HEK293 (cell line): Measurements from ENCODE around the gene SNRNP40.

Experiments
- CTCF ChIA-PET: fragments of 350-600 bp; formaldehyde crosslinking; extraction: SDS; loops from one replicate; lab custom pipeline; 2021; ENCODE audit warnings: antibody characterized with exemption; lab: Yijun Ruan, JAX
- POLR2A ChIA-PET: fragments of 300-600 bp; formaldehyde crosslinking; extraction: SDS; loops from one replicate; lab custom pipeline; 2020; ENCODE audit warnings: antibody characterized with exemption, inconsistent platforms; lab: Yijun Ruan, JAX
- H3K27ac ChIP-seq: fragments of 200-500 bp; sonication (Bioruptor generic); 2 replicates; pipeline ENCODE4 v1.5.1; 2014; ENCODE audit warnings: low read depth, low read length, control low read depth, inconsistent platforms; ENCODE audit errors: extremely low read depth
- H3K36me3 ChIP-seq, 2 experiments: fragments of 200-500 bp in 1 of 2; sonication (Bioruptor generic) in 1 of 2; 1 replicate in 1 of 2; 2 replicates in 1 of 2; pipeline ENCODE4 v1.5.1; 2014 to 2017; ENCODE audit warnings: inconsistent platforms in 2 of 2, low read length in 2 of 2; ENCODE audit not compliant: control insufficient read depth in 2 of 2, insufficient read depth in 1 of 2
- H3K4me1 ChIP-seq: fragments of 200-500 bp; sonication (Bioruptor generic); 2 replicates; pipeline ENCODE4 v1.5.1; 2014; ENCODE audit warnings: mild to moderate bottlenecking, low read length, inconsistent platforms; ENCODE audit not compliant: control insufficient read depth, insufficient read depth
- H3K4me3 ChIP-seq: 2 replicates; pipeline ENCODE4 v1.5.1; 2011; ENCODE audit warnings: low read depth, mild to moderate bottlenecking, control low read depth, low read length, moderate library complexity
- H3K9me3 ChIP-seq: fragments of 200-500 bp; sonication (Bioruptor generic); 2 replicates; pipeline ENCODE4 v1.5.1; 2014; ENCODE audit warnings: low read depth, low read length, inconsistent platforms; ENCODE audit not compliant: control insufficient read depth, insufficient read depth
- EGR2 ChIP-seq: fragments of 450-650 bp; formaldehyde crosslinking; IDR thresholded peaks from 2 replicates; pipeline ENCODE4 v1.5.1; 2016; ENCODE audit warnings: low read depth, missing biosample characterization, missing genetic modification characterization
- GLIS1 ChIP-seq: fragments of 450-650 bp; formaldehyde crosslinking; IDR thresholded peaks from 2 replicates; pipeline ENCODE4 v1.5.1; 2016; ENCODE audit warnings: missing biosample characterization, missing genetic modification characterization
- KLF7 ChIP-seq: fragments of 450-650 bp; formaldehyde crosslinking; IDR thresholded peaks from 2 replicates; pipeline ENCODE4 v1.5.1; 2016; ENCODE audit warnings: missing biosample characterization, missing genetic modification characterization, borderline replicate concordance
- KLF8 ChIP-seq: fragments of 450-650 bp; formaldehyde crosslinking; IDR thresholded peaks from 2 replicates; pipeline ENCODE4 v1.5.1; 2016; ENCODE audit warnings: missing biosample characterization, missing genetic modification characterization
- ZBTB20 ChIP-seq: fragments of 450-650 bp; formaldehyde crosslinking; IDR thresholded peaks from 2 replicates; pipeline ENCODE4 v1.5.1; 2016; ENCODE audit warnings: missing biosample characterization, missing genetic modification characterization
- ZNF10 ChIP-seq: fragments of 450-650 bp; formaldehyde crosslinking; IDR thresholded peaks from 2 replicates; pipeline ENCODE4 v1.5.1; 2017; ENCODE audit warnings: missing biosample characterization, missing genetic modification characterization
- ZNF155 ChIP-seq: fragments of 450-650 bp; formaldehyde crosslinking; IDR thresholded peaks from 2 replicates; pipeline ENCODE4 v1.5.1; 2016; ENCODE audit warnings: missing biosample characterization, missing genetic modification characterization
- ZNF16 ChIP-seq: fragments of 450-650 bp; formaldehyde crosslinking; IDR thresholded peaks from 2 replicates; pipeline ENCODE4 v1.5.1; 2016; ENCODE audit warnings: low read depth, missing biosample characterization, missing genetic modification characterization
- ZNF2 ChIP-seq: fragments of 450-650 bp; formaldehyde crosslinking; IDR thresholded peaks from 2 replicates; pipeline ENCODE4 v1.5.1; 2016; ENCODE audit warnings: missing biosample characterization, missing genetic modification characterization
- ZNF302 ChIP-seq: fragments of 450-650 bp; formaldehyde crosslinking; IDR thresholded peaks from 2 replicates; pipeline ENCODE4 v1.5.1; 2016; ENCODE audit warnings: missing biosample characterization, missing genetic modification characterization, low read depth
- ZNF362 ChIP-seq: fragments of 450-650 bp; formaldehyde crosslinking; IDR thresholded peaks from 2 replicates; pipeline ENCODE4 v1.5.1; 2016; ENCODE audit warnings: missing biosample characterization, missing genetic modification characterization
- ZNF394 ChIP-seq: fragments of 450-650 bp; formaldehyde crosslinking; IDR thresholded peaks from 2 replicates; pipeline ENCODE4 v1.5.1; 2016; ENCODE audit warnings: missing biosample characterization, missing genetic modification characterization, mild to moderate bottlenecking, moderate library complexity, borderline replicate concordance
- ZNF555 ChIP-seq: fragments of 450-650 bp; formaldehyde crosslinking; conservative IDR thresholded peaks from 2 replicates; pipeline ENCODE4 v1.5.1; 2017; ENCODE audit warnings: missing biosample characterization, mild to moderate bottlenecking, missing genetic modification characterization, inconsistent platforms
- ZNF580 ChIP-seq: fragments of 450-650 bp; formaldehyde crosslinking; IDR thresholded peaks from 2 replicates; pipeline ENCODE4 v1.5.1; 2016; ENCODE audit warnings: missing biosample characterization, missing genetic modification characterization
- ZNF610 ChIP-seq: fragments of 450-650 bp; formaldehyde crosslinking; IDR thresholded peaks from 2 replicates; pipeline ENCODE4 v1.5.1; 2016; ENCODE audit warnings: missing biosample characterization, missing genetic modification characterization, borderline replicate concordance
- ZNF677 ChIP-seq: fragments of 450-650 bp; IDR thresholded peaks from 2 replicates; pipeline ENCODE4 v1.5.0; 2018; ENCODE audit warnings: missing biosample characterization, mild to moderate bottlenecking, missing genetic modification characterization, moderate library complexity
- ZNF792 ChIP-seq: fragments of 450-650 bp; formaldehyde crosslinking; IDR thresholded peaks from 2 replicates; pipeline ENCODE4 v1.5.1; 2016; ENCODE audit warnings: missing biosample characterization, missing genetic modification characterization
- ZSCAN16 ChIP-seq: fragments of 450-650 bp; formaldehyde crosslinking; IDR thresholded peaks from 2 replicates; pipeline ENCODE4 v1.5.1; 2016; ENCODE audit warnings: missing biosample characterization, missing genetic modification characterization
- ZSCAN18 ChIP-seq: fragments of 450-650 bp; formaldehyde crosslinking; IDR thresholded peaks from 2 replicates; pipeline ENCODE4 v1.5.1; 2016; ENCODE audit warnings: missing biosample characterization, missing genetic modification characterization
- ZSCAN30 ChIP-seq: fragments of 450-650 bp; IDR thresholded peaks from 2 replicates; pipeline ENCODE4 v1.5.1; 2018; ENCODE audit warnings: missing biosample characterization, mild to moderate bottlenecking, missing genetic modification characterization, moderate library complexity
- ZSCAN4 ChIP-seq: fragments of 450-650 bp; formaldehyde crosslinking; IDR thresholded peaks from 2 replicates; pipeline ENCODE4 v1.5.1; 2017; ENCODE audit warnings: missing biosample characterization, missing genetic modification characterization
- TF ChIP-seq, protein P1 (sequence below): fragments of 450-650 bp; formaldehyde crosslinking; IDR thresholded peaks from 2 replicates; pipeline ENCODE4 v1.5.1; 2016; ENCODE audit warnings: missing biosample characterization, missing genetic modification characterization, borderline replicate concordance
- TF ChIP-seq, protein P2 (sequence below): fragments of 450-650 bp; formaldehyde crosslinking; IDR thresholded peaks from 2 replicates; pipeline ENCODE4 v1.5.1; 2016; ENCODE audit warnings: missing biosample characterization, missing genetic modification characterization

The SNRNP40 gene

GRCh38 chr1:31273619-31274018, 23.0 kb downstream of the SNRNP40 start:
- Histone ChIP-seq H3K9me3 (no peaks in the 10 kb centered on the region), H3K4me3 (no peak overlapping the region), H3K4me1 (no peaks in the 10 kb centered on the region), H3K27ac (no peak overlapping the region), H3K36me3 (peaks cover 59 to 96% of the 10 kb centered on the region in 2 experiments)
- CTCF ChIA-PET = interaction anchor here (0.6 to 1.1 kb wide), 5 partner anchors 9 to 391 kb away, joined by 3 to 4 read pairs (median 3); no protein-coding TSS in a partner anchor
- TF ChIP-seq ZNF302 (tag by site-specific recombination) = no peak
- no peak for TF ChIP-seq ZNF394 (tag by site-specific recombination)
- no peak for TF ChIP-seq ZSCAN18 (tag by site-specific recombination)
- no peak for TF ChIP-seq ZSCAN4
- TF ChIP-seq ZNF2 = no peak
- no peak for TF ChIP-seq GLIS1
- TF ChIP-seq KLF8 (tag by site-specific recombination) = no peak
- no peak for TF ChIP-seq ZNF677 (tag by site-specific recombination)
- no peak for TF ChIP-seq ZNF610 (tag by site-specific recombination)
- TF ChIP-seq ZSCAN16 (tag by site-specific recombination) = no peak
- TF ChIP-seq, protein P1, sequence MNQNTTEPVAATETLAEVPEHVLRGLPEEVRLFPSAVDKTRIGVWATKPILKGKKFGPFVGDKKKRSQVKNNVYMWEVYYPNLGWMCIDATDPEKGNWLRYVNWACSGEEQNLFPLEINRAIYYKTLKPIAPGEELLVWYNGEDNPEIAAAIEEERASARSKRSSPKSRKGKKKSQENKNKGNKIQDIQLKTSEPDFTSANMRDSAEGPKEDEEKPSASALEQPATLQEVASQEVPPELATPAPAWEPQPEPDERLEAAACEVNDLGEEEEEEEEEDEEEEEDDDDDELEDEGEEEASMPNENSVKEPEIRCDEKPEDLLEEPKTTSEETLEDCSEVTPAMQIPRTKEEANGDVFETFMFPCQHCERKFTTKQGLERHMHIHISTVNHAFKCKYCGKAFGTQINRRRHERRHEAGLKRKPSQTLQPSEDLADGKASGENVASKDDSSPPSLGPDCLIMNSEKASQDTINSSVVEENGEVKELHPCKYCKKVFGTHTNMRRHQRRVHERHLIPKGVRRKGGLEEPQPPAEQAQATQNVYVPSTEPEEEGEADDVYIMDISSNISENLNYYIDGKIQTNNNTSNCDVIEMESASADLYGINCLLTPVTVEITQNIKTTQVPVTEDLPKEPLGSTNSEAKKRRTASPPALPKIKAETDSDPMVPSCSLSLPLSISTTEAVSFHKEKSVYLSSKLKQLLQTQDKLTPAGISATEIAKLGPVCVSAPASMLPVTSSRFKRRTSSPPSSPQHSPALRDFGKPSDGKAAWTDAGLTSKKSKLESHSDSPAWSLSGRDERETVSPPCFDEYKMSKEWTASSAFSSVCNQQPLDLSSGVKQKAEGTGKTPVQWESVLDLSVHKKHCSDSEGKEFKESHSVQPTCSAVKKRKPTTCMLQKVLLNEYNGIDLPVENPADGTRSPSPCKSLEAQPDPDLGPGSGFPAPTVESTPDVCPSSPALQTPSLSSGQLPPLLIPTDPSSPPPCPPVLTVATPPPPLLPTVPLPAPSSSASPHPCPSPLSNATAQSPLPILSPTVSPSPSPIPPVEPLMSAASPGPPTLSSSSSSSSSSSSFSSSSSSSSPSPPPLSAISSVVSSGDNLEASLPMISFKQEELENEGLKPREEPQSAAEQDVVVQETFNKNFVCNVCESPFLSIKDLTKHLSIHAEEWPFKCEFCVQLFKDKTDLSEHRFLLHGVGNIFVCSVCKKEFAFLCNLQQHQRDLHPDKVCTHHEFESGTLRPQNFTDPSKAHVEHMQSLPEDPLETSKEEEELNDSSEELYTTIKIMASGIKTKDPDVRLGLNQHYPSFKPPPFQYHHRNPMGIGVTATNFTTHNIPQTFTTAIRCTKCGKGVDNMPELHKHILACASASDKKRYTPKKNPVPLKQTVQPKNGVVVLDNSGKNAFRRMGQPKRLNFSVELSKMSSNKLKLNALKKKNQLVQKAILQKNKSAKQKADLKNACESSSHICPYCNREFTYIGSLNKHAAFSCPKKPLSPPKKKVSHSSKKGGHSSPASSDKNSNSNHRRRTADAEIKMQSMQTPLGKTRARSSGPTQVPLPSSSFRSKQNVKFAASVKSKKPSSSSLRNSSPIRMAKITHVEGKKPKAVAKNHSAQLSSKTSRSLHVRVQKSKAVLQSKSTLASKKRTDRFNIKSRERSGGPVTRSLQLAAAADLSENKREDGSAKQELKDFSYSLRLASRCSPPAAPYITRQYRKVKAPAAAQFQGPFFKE (tag by site-specific recombination) = no peak
- no peak for TF ChIP-seq ZSCAN30 (tag by site-specific recombination)
- TF ChIP-seq ZNF580 = no peak
- no peak for TF ChIP-seq ZNF362 (tag by site-specific recombination)
- no peak for TF ChIP-seq ZNF792
- POLR2A ChIA-PET = no interaction called here

GRCh38 chr1:31272369-31272768, 24.2 kb downstream of the SNRNP40 start:
- Histone ChIP-seq H3K4me1 (no peaks in the 10 kb centered on the region), H3K27ac (no peak overlapping the region), H3K4me3 (no peak overlapping the region), H3K9me3 (no peaks in the 10 kb centered on the region), H3K36me3 (peaks cover 55 to 96% of the 10 kb centered on the region in 2 experiments)
- CTCF ChIA-PET = interaction anchor here (0.7 to 1.1 kb wide), 2 partner anchors 63 to 88 kb away, joined by 3 read pairs; no protein-coding TSS in a partner anchor
- POLR2A ChIA-PET = no interaction called here
- TF ChIP-seq KLF7 (tag by site-specific recombination) = no peak
- TF ChIP-seq ZNF610 (tag by site-specific recombination) = no peak
- TF ChIP-seq EGR2 (tag by site-specific recombination) = no peak
- no peak for TF ChIP-seq ZNF555 (tag by site-specific recombination)
- no peak for TF ChIP-seq ZNF16 (tag by site-specific recombination)
- TF ChIP-seq ZBTB20 = no peak
- TF ChIP-seq, protein P2, sequence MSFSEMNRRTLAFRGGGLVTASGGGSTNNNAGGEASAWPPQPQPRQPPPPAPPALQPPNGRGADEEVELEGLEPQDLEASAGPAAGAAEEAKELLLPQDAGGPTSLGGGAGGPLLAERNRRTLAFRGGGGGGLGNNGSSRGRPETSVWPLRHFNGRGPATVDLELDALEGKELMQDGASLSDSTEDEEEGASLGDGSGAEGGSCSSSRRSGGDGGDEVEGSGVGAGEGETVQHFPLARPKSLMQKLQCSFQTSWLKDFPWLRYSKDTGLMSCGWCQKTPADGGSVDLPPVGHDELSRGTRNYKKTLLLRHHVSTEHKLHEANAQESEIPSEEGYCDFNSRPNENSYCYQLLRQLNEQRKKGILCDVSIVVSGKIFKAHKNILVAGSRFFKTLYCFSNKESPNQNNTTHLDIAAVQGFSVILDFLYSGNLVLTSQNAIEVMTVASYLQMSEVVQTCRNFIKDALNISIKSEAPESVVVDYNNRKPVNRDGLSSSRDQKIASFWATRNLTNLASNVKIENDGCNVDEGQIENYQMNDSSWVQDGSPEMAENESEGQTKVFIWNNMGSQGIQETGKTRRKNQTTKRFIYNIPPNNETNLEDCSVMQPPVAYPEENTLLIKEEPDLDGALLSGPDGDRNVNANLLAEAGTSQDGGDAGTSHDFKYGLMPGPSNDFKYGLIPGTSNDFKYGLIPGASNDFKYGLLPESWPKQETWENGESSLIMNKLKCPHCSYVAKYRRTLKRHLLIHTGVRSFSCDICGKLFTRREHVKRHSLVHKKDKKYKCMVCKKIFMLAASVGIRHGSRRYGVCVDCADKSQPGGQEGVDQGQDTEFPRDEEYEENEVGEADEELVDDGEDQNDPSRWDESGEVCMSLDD (tag by site-specific recombination) = no peak
- no peak for TF ChIP-seq ZNF155 (tag by site-specific recombination)
- no peak for TF ChIP-seq ZNF10 (tag by site-specific recombination)
- TF ChIP-seq ZNF302 (tag by site-specific recombination) = no peak
